ENCODE data around the gene MAGEA2B. TPM values are rescaled to one million over a fixed set of nuclear protein-coding genes. Genes with fewer than 3 reads are reported as not detected.
"Not testable (repeated sequence)": the region's sequence is repeated elsewhere in the genome, so short reads cannot be mapped to it uniquely, and the experiment has no call there.

The MAGEA2B gene
- total RNA-seq, 2 donors from 2014 or later: not detected

- Mint-ChIP-seq H3K27me3 (peaks cover 0 to 20% of the 10 kb centered on the region in 2 donors), H3K36me3 (no peaks in the 10 kb centered on the region), H3K4me3 (no peak overlapping the region), H3K27ac (no peak overlapping the region), H3K9me3 (no peaks in the 10 kb centered on the region), H3K4me1 (ENCODE audit: low read depth in 2 of 2) (no peaks in the 10 kb centered on the region)
- ATAC-seq: peak in 1 of 2 donors; percentile 15
- DNase-seq (ENCODE audit: low spot score): no peak
Measured at GRCh38 chrX:152735101-152735500, 20.7 kb downstream of the MAGEA2B start.

- ATAC-seq (no peak), DNase-seq (ENCODE audit: low spot score) (no peak)
- Mint-ChIP-seq H3K9me3 (no peaks in the 10 kb centered on the region), H3K4me3 (no peak overlapping the region), H3K27ac (no peak overlapping the region), H3K4me1 (ENCODE audit: low read depth in 2 of 2) (no peaks in the 10 kb centered on the region), H3K27me3 (peaks cover 0 to 22% of the 10 kb centered on the region in 2 donors), H3K36me3 (no peaks in the 10 kb centered on the region)
Measured at GRCh38 chrX:152735860-152736511, 21.6 kb downstream of the MAGEA2B start.

GRCh38 chrX:152736528-152736927 is 22.1 kb downstream of the MAGEA2B start:
- not testable (repeated sequence) for H3K4me3 Mint-ChIP-seq

DNA sequence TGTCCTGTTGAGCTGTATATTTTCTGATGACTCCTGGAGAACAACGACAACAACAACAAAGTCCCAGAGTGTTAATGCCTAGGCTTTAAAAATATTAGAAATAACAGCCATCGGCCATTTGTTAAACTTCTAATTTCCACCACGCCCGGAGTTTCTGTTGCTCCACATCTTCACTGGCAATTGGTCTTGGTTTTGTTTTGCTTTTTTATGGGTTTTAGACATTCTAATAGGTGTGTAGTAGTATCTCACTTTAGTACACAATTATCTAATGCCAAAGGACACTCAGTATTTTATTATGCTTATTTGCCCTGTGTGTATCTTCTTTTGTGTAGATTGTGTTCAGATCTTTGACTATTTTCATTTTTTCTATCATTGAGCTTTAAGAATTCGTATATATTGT is 24.1 kb downstream of the MAGEA2B start:
- no peak for ATAC-seq
- Mint-ChIP-seq H3K27me3 (peaks cover 0 to 17% of the 10 kb centered on the region in 2 donors), H3K36me3 (no peaks in the 10 kb centered on the region), H3K4me3 (no peak overlapping the region), H3K4me1 (ENCODE audit: low read depth in 2 of 2) (no peaks in the 10 kb centered on the region), H3K9me3 (no peaks in the 10 kb centered on the region), H3K27ac (no peak overlapping the region)
- no peak for DNase-seq (ENCODE audit: low spot score)

More at GRCh38 chrX:152736528-152736927, 22.1 kb downstream of the MAGEA2B start:
- not testable (repeated sequence) for DNase-seq (ENCODE audit: low spot score); H3K9me3 Mint-ChIP-seq; ATAC-seq; H3K4me1 Mint-ChIP-seq (ENCODE audit: low read depth in 2 of 2); H3K27ac Mint-ChIP-seq; H3K36me3 Mint-ChIP-seq
- H3K27me3 Mint-ChIP-seq: peaks cover 0 to 17% of the 10 kb centered on the region in 2 donors

GRCh38 chrX:152753686-152754650 is 39.5 kb downstream of the MAGEA2B start, which contains the start of gene MAGEA2:
Gene MAGEA2, minus strand, starts transcription at chrX:152753842. Its CDS starts 2,479 bp downstream, at chrX:152751363.
- H3K27me3 Mint-ChIP-seq; H3K36me3 Mint-ChIP-seq; H3K4me3 Mint-ChIP-seq; H3K27ac Mint-ChIP-seq; H3K4me1 Mint-ChIP-seq (ENCODE audit: low read depth in 2 of 2); ATAC-seq; H3K9me3 Mint-ChIP-seq; DNase-seq (ENCODE audit: low spot score): not testable (repeated sequence)

GRCh38 chrX:152754871-152755270 is 40.4 kb downstream of the MAGEA2B start:
- not testable (repeated sequence) for H3K9me3 Mint-ChIP-seq; ATAC-seq; H3K4me3 Mint-ChIP-seq; H3K4me1 Mint-ChIP-seq (ENCODE audit: low read depth in 2 of 2); H3K36me3 Mint-ChIP-seq; H3K27me3 Mint-ChIP-seq; DNase-seq (ENCODE audit: low spot score); H3K27ac Mint-ChIP-seq

DNA sequence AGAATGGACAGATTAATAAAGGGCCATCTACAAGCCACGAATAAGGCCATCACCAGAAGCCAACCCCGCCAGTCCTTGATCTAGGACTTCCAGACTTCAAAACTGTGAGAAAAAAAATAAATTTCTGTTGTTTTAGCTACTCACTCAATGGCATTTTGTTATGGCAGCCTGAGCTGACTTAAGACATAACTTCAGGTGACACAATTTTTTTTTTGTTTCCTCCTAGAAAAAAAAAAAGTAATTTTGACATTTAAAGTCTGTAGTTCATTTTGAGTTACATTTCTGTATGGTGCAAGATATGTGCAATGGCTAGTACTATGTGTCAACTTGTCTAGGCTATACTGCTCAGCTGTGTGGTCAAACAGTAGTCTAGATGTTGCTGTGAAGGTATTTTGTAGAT is 44.5 kb downstream of the MAGEA2B start, which contains the start of gene CSAG3:
Gene CSAG3, plus strand, starts transcription at position 301 of the 400 bp plus-strand sequence.
- not testable (repeated sequence) for DNase-seq (ENCODE audit: low spot score); H3K27ac Mint-ChIP-seq; H3K27me3 Mint-ChIP-seq; H3K36me3 Mint-ChIP-seq; H3K4me3 Mint-ChIP-seq; ATAC-seq; H3K9me3 Mint-ChIP-seq; H3K4me1 Mint-ChIP-seq (ENCODE audit: low read depth in 2 of 2)

DNA sequence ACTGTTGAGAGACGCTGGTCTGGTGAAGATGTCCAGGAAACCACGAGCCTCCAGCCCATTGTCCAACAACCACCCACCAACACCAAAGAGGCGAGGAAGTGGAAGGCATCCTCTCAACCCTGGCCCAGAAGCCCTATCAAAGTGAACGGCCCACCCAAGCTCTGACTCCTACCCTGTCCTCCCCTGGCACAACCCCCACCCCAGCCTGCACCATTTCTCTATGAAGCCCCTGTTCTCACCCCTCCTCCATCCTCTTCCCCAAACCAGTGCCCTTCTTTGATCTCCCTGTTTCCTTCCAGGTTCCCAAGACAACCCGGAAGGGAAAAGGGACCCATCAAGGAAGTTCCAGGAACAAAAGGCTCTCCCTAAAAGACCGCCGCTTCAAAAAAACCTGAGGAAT is 45.1 kb downstream of the MAGEA2B start:
- not testable (repeated sequence) for H3K27ac Mint-ChIP-seq; ATAC-seq; H3K36me3 Mint-ChIP-seq; H3K4me1 Mint-ChIP-seq (ENCODE audit: low read depth in 2 of 2); H3K4me3 Mint-ChIP-seq; DNase-seq (ENCODE audit: low spot score); H3K27me3 Mint-ChIP-seq; H3K9me3 Mint-ChIP-seq

- peak in 1 of 2 donors; percentile 20 for ATAC-seq
Measured at GRCh38 chrX:152761582-152761981, 47.2 kb downstream of the MAGEA2B start.

GRCh38 chrX:152766562-152766961 is 52.1 kb downstream of the MAGEA2B start:
- H3K4me1 Mint-ChIP-seq (ENCODE audit: low read depth in 2 of 2); H3K36me3 Mint-ChIP-seq; H3K27ac Mint-ChIP-seq; H3K9me3 Mint-ChIP-seq; ATAC-seq; H3K27me3 Mint-ChIP-seq; H3K4me3 Mint-ChIP-seq: not testable (repeated sequence)
- DNase-seq (ENCODE audit: low spot score): peak; percentile 31

More at GRCh38 chrX:152761582-152761981, 47.2 kb downstream of the MAGEA2B start:
- not testable (repeated sequence) for H3K27ac Mint-ChIP-seq; H3K4me3 Mint-ChIP-seq; H3K27me3 Mint-ChIP-seq; DNase-seq (ENCODE audit: low spot score); H3K4me1 Mint-ChIP-seq (ENCODE audit: low read depth in 2 of 2); H3K36me3 Mint-ChIP-seq; H3K9me3 Mint-ChIP-seq

Other genes with a start within 250 kb of the MAGEA2B start
- gene GABRQ, start 76.7 kb upstream of the MAGEA2B start, total RNA-seq: not detected
- gene MAGEA3, start 15.8 kb upstream of the MAGEA2B start, total RNA-seq: not detected
- not detected for gene CSAG2, start 5.4 kb upstream of the MAGEA2B start, total RNA-seq
- gene CSAG1, start 19.1 kb downstream of the MAGEA2B start, total RNA-seq: not detected
- gene MAGEA12, start 19.1 kb downstream of the MAGEA2B start, total RNA-seq: not detected
- gene MAGEA2, start 39.2 kb downstream of the MAGEA2B start, total RNA-seq: not detected
- gene CSAG3, start 44.6 kb downstream of the MAGEA2B start, total RNA-seq: not detected
- gene MAGEA6, start 55.1 kb downstream of the MAGEA2B start, total RNA-seq: not detected
- gene CETN2, start 116.1 kb downstream of the MAGEA2B start, total RNA-seq: 10 to 100 TPM in 1 of 2 donors, 1 to 10 TPM in 1; 9.4 to 12.7 TPM
- gene NSDHL, start 116.4 kb downstream of the MAGEA2B start, total RNA-seq: 10 to 100 TPM; 21.1 to 22.2 TPM
- gene ZNF185, start 183.4 kb downstream of the MAGEA2B start, total RNA-seq: 1 to 10 TPM in 1 of 2 donors, under 1 TPM in 1; 0.48 to 1.5 TPM